ENCODE results near the gene MYH15.

The MYH15 gene

GRCh38 chr3:108441518-108441917 is 68.9 kb downstream of the MYH15 start:
- Mint-ChIP-seq H3K36me3 (ENCODE audit: low read depth) (no peaks in the 10 kb centered on the region), H3K27ac (peak overlapping the region; percentile 65 to 82 (median 69)), H3K9me3 (peaks cover 10% of the 10 kb centered on the region), H3K27me3 (ENCODE audit: low read depth) (no peaks in the 10 kb centered on the region), H3K4me3 (no peak overlapping the region), H3K4me1 (peaks cover 39% of the 10 kb centered on the region)
- TF ChIP-seq CTCF (IDR thresholded peaks at IDR 0.05; ENCODE audit: unreplicated experiment in 3 of 3) = no peak

GRCh38 chr3:108441071-108441507 is 69.3 kb downstream of the MYH15 start:
- Mint-ChIP-seq H3K4me1 (peaks cover 39% of the 10 kb centered on the region), H3K27ac (peak overlapping the region; percentile 65 to 82 (median 69)), H3K36me3 (ENCODE audit: low read depth) (no peaks in the 10 kb centered on the region), H3K9me3 (peaks cover 6% of the 10 kb centered on the region), H3K27me3 (ENCODE audit: low read depth) (no peaks in the 10 kb centered on the region), H3K4me3 (peak overlapping the region in 2 of 3 experiments; percentile 9 to 14)
- no peak for TF ChIP-seq CTCF (IDR thresholded peaks at IDR 0.05; ENCODE audit: unreplicated experiment in 3 of 3)

- no peak overlapping the region for H3K4me3 Mint-ChIP-seq
- no peak for TF ChIP-seq CTCF (IDR thresholded peaks at IDR 0.05; ENCODE audit: unreplicated experiment in 3 of 3)
- H3K27ac Mint-ChIP-seq = no peak overlapping the region
- no peaks in the 10 kb centered on the region for H3K27me3 Mint-ChIP-seq (ENCODE audit: low read depth)
- H3K9me3 Mint-ChIP-seq = peaks cover 2% of the 10 kb centered on the region
- peaks cover 39% of the 10 kb centered on the region for H3K4me1 Mint-ChIP-seq
- H3K36me3 Mint-ChIP-seq (ENCODE audit: low read depth) = peaks cover 3% of the 10 kb centered on the region
Measured at GRCh38 chr3:108438542-108438941, 71.9 kb downstream of the MYH15 start.

- TF ChIP-seq CTCF (IDR thresholded peaks at IDR 0.05; ENCODE audit: unreplicated experiment in 3 of 3) = no peak
- H3K9me3 Mint-ChIP-seq = peaks cover 4% of the 10 kb centered on the region
- no peaks in the 10 kb centered on the region for H3K27me3 Mint-ChIP-seq (ENCODE audit: low read depth)
- H3K4me3 Mint-ChIP-seq = no peak overlapping the region
- H3K36me3 Mint-ChIP-seq (ENCODE audit: low read depth) = peaks cover 4% of the 10 kb centered on the region
- no peak overlapping the region for H3K27ac Mint-ChIP-seq
- H3K4me1 Mint-ChIP-seq = peaks cover 39% of the 10 kb centered on the region
Measured at GRCh38 chr3:108437439-108437838, 73.0 kb downstream of the MYH15 start.

- Mint-ChIP-seq H3K9me3 (peaks cover 12% of the 10 kb centered on the region), H3K4me3 (no peak overlapping the region), H3K4me1 (peaks cover 10% of the 10 kb centered on the region), H3K27me3 (ENCODE audit: low read depth) (no peaks in the 10 kb centered on the region), H3K36me3 (ENCODE audit: low read depth) (peaks cover 9% of the 10 kb centered on the region), H3K27ac (no peak overlapping the region)
- no peak for TF ChIP-seq CTCF (IDR thresholded peaks at IDR 0.05; ENCODE audit: unreplicated experiment in 3 of 3)
Measured at GRCh38 chr3:108433928-108434327, 76.5 kb downstream of the MYH15 start.

- no peak overlapping the region for H3K27ac Mint-ChIP-seq
- peaks cover 12% of the 10 kb centered on the region for H3K9me3 Mint-ChIP-seq
- H3K4me3 Mint-ChIP-seq = no peak overlapping the region
- H3K36me3 Mint-ChIP-seq (ENCODE audit: low read depth) = peaks cover 9% of the 10 kb centered on the region
- no peak for TF ChIP-seq CTCF (IDR thresholded peaks at IDR 0.05; ENCODE audit: unreplicated experiment in 3 of 3)
- H3K4me1 Mint-ChIP-seq = peaks cover 10% of the 10 kb centered on the region
- H3K27me3 Mint-ChIP-seq (ENCODE audit: low read depth) = no peaks in the 10 kb centered on the region
Measured at GRCh38 chr3:108432431-108432830, 78.0 kb downstream of the MYH15 start.

Measured in nephron (organoid).